DMS53 treated with DMSO at 0.1 percent for 48 hours (cell line): ENCODE data around the gene RAD51C.
"Not testable (repeated sequence)": the region's sequence is repeated elsewhere in the genome, so short reads cannot be mapped to it uniquely, and the experiment has no call there.

Experiments used
- DNase-seq: peaks from one replicate; lab custom pipeline; 2025; ENCODE audit not compliant: unreplicated experiment; lab: John Stamatoyannopoulos, UW

RAD51C gene

GRCh38 chr17:58684003-58684402, 8.4 kb upstream of the RAD51C start:
- DNase-seq: no peak

GRCh38 chr17:58684462-58684861, 7.9 kb upstream of the RAD51C start:
- not testable (repeated sequence) for DNase-seq

DNA sequence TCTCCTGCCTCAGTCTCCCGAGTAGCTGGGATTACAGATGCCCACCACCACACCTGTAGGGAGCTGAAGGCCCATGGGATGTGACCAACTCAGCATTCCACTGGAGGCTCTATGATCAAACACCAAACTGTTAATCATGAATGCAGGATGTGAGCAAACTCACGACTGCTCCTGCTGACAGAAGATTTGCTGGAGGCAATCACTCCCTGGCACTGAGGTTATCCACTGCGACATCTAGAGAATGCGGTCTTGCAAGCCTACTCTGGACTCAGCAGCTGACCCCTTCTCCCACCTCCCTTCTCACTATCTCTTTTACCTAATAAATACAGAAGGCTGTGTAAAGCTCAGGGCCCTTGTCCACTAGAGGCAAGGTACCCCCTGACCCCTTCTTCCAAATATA, 5.4 kb upstream of the RAD51C start:
- no peak for DNase-seq

GRCh38 chr17:58688521-58688920, 3.9 kb upstream of the RAD51C start:
- DNase-seq: no peak

DNA sequence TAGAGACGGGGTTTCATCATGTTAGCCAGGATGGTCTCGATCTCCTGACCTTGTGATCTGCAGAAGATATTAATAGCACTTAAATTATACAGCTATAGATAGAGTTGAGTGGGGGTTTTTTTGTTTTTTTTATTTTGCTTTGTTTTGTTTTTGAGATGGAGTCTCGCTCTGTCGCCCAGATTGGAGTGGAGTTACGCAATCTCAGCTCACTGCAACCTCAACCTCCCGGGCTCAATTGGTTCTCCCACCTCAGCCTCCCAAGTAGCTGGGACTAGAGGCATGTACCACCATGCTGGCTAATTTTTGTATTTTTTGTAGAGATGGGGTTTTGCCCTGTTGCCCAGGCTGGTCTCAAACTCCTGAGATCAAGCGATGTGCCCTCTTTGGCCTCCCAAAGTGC, 2.4 kb upstream of the RAD51C start:
- not testable (repeated sequence) for DNase-seq

DNA sequence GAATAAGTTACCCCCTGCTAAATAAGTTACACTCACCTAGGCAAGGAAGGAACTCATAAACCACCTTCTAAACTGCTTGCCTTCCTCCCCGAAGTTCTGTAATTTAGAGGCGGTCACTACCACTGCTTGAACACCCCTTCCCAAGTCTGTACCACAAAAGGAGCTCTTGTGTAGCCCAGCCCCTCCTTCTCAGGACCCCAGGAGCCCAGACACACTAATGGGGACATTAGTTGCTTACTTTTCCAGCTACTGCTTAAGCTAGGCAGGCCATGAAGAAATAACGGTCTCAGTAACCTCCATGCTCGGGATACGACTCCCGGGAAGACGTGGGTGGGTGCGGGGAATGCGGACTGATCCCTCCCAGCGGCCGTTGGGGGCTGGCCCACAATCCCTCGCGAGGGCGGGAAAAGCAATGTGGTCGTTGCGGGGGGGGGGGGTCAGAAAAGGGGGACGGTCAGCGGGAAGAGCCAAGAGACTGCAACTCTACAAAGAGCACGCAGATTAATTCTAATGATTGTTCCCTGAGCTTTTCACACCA, 632 bp upstream of the RAD51C start, which contains the start of gene TEX14:
TEX14 (minus strand) TSS at position 345 of the 538 bp plus-strand sequence. CDS start 40,044 bp downstream, outside the sequence.
- no peak for DNase-seq

DNA sequence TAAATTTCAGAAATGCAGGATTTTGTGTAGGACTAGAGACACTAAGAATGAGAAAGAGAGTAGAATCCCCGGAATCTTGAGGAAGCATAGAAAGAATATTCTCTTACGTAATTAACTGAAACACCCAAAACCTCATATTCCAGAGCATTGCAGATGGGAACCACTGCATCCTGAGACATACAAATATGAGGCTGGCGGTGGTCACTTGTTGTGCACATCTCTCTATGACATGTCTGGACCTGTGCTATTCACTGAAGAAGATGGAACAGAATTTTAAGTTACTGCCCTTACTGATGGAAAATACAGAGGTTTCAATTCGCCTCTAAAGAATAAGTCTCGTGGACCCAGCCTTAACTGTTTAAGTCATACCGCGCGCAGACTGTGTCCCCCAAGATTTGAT, 806 bp downstream of the RAD51C start:
- no peak for DNase-seq

DNA sequence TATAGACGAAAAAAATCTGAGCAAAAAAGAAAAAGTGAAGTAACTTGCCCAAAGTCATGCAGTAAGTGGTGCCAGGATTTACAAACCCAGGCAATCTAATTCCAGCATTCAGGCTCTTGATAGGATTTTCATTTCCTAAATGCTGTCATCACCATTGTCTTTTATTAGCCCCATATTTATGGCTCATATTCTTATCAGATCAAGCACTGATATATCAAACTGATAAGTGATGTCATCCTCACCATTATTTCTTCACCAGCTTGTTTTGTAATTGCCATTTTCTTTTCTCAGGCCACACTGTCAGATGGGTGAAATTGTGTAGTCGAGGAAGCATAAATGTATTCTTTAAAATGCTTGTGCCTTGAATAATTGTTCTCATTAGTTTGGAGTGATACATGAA, 1.3 kb downstream of the RAD51C start:
- DNase-seq: no peak

- no peak for DNase-seq
Observed at GRCh38 chr17:58694302-58694701, 1.9 kb downstream of the RAD51C start.

DNA sequence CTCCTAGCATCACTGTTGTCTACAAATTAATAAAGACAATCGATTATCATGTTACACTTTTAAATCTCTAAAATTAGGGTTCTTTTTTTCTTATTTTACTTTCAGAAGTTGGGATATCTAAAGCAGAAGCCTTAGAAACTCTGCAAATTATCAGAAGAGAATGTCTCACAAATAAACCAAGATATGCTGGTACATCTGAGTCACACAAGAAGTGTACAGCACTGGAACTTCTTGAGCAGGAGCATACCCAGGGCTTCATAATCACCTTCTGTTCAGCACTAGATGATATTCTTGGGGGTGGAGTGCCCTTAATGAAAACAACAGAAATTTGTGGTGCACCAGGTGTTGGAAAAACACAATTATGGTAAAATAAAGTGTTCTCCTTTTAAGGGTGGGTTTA, 2.4 kb downstream of the RAD51C start:
- DNase-seq: no peak

DNA sequence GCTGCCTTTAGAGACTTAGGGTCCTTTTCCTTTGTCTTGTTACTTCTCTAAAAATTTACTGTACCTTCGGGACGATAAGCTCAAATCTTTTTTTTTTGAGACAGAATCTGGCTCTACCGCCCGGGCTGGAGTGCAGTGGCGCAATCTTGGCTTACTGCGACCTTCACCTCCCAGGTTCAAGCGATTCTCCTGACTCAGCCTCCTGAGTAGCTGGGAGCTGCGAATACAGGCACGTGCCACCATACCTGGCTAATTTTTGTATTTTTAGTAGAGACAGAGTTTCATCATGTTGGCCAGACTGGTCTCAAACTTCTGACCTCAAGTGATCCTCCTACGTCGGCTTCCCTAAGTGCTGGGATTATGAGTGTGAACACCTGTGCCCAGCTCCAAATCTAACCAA, 7.4 kb downstream of the RAD51C start:
- no peak for DNase-seq

GRCh38 chr17:58702045-58702476, 9.7 kb downstream of the RAD51C start:
- no peak for DNase-seq

DNA sequence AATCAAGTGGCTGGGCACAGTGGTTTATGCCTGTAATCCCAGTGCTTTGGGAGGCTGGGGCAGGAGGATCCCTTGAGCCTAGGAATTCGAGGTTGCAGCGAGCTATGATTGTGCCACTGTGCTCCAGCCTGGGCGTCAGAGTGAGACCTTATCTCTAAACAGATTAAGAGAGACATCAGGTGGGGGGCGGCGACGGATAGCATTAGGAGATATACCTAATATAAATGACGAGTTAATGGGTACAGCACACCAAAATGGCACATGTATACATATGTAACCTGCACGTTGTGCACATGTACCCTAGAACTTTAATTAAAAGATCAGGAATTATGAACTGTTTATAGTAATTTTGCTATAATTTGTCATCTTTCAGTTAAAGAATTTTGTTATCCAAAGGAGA, 10.3 kb downstream of the RAD51C start:
- DNase-seq: no peak

DNA sequence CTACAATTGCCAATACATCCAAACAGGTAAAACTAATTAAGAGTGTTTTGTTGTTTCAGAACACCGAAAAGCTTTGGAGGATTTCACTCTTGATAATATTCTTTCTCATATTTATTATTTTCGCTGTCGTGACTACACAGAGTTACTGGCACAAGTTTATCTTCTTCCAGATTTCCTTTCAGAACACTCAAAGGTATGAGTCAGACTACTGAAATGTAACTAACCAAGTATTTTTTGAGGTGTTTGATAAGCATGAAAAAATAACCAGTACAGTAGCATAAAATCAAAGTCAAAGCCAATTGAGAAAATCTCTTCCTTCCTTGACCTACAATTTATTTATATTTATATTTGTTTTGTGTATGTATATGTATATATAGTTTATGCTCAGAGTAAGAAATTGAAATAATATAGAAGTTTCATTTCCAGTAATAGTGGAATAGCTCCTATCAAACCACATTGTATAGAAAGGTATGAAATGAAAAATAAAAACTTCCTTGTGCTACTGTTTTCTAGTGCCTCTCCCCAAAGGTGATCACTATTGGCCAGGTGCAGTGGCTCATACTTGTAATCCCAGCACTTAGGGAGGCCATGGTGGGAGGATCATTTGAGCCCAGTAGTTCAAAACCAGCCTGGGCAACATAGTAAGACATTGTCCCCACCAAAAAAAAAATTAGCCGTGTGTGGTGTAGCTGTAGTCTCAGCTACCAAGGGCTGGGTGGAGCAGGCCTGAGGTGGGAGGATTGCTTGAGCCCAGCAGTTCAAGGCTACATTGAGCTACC, 10.9 kb downstream of the RAD51C start:
- DNase-seq: no peak

DNA sequence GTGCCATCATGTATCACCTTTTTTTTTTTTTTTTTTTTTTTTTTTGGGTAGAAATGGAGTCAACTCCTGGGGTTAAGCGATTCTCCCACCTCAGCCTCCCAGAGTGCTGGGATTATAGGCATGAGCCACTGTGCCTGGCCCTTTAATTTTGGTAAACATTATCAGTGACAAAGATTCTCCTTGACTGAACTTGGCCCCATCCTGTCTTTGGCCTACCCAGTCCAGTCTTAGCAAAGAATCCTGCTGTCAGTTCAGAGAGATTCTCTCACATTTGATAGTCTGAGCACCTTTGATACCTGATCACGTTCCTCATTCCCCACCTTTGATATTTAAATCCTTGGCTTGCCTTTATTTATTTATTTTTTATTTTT, 11.5 kb downstream of the RAD51C start:
- no peak for DNase-seq

GRCh38 chr17:58706351-58707140, 14.1 kb downstream of the RAD51C start:
- DNase-seq: no peak

DNA sequence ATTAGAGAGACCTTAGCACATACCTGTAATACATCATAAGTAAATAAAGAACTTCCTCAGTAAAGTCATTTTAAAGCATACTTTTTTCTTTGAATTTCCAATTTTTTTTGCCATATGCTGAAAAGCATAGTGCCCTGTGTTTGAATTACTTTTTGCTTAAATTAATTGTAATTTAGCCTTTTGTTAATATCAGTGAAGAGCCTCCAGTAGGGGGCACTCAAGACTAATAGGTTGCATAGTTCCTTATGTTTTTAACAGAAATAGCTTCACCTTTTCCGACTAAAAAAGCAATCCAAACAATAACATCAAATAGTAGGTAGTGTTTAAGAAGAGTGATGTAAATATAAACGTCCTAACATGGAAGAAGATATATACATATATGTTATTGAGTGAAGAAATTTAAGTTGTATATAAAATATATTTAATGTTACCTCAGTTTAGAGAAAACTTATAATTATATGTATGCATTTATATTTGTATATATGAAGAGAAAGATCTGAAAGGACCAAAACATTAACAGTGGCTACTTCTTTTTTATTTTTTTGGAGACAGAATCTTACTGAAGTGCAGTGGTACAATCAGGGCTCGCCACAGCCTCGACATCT, 18.6 kb downstream of the RAD51C start:
- peak; percentile 45 for DNase-seq

DNA sequence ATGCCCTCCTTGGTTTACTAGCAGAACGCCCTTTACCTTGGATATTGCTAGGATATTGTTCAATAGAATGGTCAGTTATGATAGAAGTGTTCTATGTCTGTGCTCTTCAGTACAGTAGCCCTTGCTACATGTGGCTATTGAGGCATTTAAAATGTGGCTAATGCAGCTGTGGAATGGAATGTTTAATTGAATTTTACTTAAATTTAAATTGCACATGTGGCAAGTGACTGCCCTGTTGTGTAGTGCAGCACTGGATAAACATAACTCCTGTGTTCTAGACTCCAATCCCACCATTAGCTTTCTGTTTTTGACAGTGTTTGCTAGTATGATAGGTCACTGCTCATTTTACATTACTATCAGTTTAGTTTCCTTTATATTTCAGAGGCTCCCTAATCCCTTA, 29.9 kb downstream of the RAD51C start:
- no peak for DNase-seq

GRCh38 chr17:58722696-58723095, 30.3 kb downstream of the RAD51C start:
- no peak for DNase-seq

- DNase-seq: no peak
Observed at GRCh38 chr17:58728798-58729197, 36.4 kb downstream of the RAD51C start.

- DNase-seq: no peak
Observed at GRCh38 chr17:58730937-58731336, 38.5 kb downstream of the RAD51C start.

- no peak for DNase-seq
Observed at GRCh38 chr17:58734040-58734439, 41.6 kb downstream of the RAD51C start.
